Central memory CD4-positive, alpha-beta T cell (primary cell): Measurements from ENCODE around the gene CWH43.
"Not testable (repeated sequence)": the region's sequence is repeated elsewhere in the genome, so short reads cannot be mapped to it uniquely, and the experiment has no call there.

ENCODE experiments used
- DNase-seq: peaks from one replicate; pipeline ENCODE4 v3.0.0; 2022

CWH43 gene

DNA sequence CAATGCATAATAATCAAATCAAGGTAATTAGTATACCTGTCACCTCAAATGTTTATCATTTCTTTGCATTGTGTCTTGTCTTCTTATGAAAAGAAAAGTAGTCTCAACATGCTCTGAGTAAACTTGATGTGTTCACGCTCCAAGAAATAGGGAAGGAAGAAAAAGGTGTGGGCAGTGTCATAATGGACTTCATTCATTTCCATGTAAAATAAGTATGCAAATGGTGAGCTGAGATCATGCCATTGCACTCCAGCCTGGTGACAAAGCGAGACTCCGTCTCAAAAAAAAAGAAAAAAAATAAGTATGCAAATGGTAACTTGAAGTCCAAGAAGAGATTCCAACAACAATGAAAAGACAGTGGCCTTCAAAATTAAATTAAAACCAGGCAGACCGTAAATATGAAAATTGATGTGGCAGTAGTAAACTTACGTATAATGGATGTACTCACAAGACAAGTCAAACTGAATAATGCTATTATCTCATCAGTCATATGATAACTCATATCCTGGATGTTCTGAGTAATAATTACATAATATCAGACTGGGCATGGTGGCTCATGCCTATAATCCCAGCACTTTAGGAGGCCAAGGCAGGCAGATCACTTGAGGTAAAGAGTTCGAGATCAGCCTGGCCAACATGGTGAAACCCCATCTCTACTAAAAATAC is 6.0 kb upstream of the CWH43 start:
- no peak for DNase-seq

DNA sequence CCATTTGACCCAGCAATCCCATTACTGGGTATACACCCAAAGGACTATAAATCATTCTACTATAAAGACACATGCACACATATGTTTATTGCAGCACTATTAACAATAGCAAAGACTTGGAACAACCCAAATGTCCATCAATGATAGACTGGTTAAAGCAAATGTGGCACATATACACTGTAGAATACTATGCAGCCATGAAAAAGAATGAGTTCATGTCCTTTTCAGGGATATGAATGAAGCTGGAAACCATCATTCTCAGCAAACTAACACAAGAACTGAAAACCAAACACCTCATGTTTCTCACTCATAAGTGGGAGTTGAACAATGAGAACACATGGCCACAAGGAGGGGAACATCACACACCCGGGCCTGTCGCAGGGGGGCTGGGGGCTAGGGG is 2.1 kb upstream of the CWH43 start:
- DNase-seq: not testable (repeated sequence)

DNA sequence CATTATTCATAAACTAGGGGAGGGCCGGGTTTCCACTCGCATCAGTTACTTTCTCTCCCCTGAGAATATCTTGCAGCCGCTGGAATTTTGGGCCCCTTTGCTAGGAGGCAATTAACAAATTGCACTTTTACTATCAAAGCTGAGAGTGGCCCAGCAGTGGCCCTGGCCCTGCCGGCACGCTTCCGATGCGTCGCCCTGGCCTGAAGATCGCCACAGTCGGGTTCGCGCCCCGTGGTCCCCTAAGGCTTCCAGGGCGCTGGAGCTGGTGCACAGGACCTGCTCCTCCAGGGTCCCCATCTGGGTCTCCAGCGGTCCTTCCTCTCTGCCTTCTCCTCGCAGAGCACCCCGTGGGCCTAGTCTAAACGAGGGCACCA is 486 bp upstream of the CWH43 start:
- DNase-seq: no peak

DNA sequence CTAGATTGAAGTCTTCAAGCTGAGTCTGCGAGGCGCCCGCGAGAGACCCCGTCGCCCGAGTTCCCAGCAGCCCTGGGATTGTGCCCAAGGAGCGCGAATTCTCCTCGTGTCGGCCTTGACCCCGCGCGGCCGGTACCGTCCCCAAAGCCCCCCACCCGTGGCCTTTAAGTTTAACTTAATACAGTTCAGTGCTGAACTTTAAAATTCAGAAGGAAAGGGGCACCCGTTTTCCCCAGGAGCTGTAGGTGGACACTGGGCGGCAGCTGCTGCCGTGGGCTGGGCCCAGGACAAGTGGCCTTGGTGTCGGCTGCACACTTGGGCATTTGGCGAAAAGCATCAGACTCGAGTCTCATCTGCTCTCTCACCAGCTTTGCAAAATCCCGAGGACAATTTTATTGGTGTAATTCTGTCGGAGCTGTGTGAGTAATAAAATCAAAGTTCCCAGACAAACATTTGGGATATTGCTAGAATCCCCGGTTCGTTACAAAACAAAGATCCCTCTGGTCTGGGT is 634 bp downstream of the CWH43 start:
- DNase-seq: no peak

DNA sequence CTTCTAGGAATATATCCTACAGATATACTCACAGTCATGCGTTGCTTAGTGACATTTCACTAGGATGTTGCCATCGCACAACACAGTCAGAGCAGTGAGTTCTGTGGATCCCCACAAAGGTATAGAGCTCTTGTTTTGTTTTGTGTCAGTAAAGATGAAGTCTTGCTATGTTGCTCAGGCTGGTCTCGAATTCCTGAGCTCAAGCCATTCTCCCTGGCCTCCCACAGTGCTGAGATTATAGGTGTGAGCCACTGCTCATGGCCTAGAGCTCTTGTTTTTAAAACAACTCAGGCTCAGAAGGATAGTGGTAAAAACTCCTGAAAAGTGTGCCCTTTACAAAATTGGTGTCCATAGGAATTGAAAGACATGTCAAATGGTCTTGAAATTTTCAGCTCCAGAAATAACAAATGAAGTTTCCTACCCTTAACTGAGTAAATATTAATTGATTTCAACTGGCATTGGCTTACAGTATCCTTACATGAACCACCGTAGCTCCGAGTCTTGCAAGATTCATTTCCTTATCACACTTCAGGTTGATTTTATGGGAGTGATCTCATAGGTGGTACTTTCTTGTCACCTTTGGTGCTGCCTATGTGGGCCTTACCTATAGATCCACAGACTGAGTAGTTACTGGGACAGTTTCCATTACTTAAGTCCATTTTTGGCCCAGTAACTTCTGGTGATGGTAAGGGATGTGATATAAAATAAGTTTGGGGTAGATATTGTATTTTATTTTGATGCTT is 3.6 kb downstream of the CWH43 start:
- DNase-seq: no peak

DNA sequence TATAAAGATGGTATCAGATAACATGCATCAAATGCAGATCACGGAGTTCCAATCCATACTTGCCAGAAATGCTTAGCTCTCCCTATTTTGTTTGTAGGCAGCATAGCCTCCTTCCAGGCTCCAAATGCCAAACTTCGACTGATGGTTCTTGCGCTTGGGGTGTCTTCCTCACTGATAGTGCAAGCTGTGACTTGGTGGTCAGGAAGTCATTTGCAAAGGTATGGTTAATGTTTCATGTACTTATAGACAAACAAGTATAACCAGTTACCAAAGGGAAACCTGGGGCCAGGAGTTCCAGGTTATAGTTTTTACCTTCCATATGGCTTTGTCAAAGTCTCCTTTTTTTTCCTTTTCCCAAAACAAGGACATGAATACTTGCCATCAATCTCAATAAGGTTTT is 5.3 kb downstream of the CWH43 start:
- DNase-seq: no peak

DNA sequence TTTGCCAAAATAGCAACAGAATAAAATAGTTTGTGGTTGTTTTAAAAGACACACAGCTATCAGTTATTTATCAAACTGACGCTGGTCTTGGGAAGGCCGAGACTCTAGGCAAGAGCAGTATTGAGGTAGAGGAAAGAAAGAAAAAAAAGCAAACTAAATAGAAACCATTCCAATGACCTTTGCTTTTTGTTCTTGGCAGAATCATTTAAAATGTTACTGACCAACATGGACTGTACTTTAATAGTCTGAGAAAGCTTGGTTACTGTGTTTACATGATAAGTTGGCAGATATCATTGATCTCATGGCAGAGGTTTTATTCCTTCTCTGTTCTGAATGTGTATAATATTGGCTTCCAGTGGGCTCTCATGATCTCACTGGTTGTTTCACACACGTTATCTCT is 11.9 kb downstream of the CWH43 start:
- no peak for DNase-seq

DNA sequence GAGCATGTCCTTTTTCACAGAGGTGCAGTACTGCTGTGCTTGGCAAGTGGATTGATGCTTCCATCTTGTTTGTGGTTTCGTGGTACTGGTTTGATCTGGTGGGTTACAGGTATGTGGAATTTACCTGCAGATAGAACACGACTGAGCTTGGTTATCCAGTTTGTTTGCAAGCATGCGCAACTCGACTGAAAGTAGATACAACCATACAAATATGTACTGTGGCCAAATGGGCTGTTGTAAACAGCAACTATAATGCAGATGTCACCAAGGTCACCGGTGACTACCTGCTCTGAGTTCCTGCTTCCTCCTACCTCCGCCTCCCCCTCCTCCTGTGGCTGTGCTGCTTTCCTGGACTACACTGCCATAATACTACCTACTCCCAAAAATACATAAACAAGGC is 12.4 kb downstream of the CWH43 start:
- no peak for DNase-seq

DNA sequence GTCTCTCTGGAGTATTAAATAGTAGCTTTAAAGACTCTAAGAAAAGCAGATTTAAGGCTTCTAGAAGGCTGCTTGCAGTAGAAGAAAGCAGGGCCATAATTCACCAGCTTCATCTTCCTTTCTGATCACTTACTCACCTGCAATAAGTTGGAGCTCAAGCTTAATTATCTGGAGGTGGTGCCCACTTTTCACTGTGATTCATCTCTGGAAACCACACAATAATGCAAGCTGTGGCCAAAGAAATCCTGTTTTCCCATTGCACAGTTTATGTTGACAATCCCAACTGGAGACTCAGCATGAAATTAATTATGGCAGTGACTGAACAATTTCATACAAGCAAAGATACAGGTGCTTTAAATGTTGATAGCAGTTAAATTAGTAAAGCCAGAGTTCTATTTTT is 14.7 kb downstream of the CWH43 start:
- no peak for DNase-seq

DNA sequence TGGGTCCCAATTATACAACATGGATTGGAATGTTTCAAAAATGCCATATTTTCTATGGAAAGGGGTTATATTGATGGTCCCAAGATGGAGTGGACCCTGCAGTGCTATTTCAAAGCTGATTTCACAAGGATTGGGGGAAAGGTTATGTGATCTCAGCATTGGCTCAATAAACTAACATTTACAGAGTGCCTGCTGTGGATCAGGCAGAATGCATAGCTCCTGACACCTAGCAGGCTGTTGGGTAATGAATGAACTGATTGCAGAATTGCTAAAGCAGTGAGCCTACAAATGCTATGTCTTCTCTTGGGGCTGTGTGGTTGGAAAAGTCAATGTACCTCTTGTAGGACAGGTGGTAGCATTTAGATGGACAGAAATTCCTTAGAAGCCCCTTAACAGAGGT is 16.9 kb downstream of the CWH43 start:
- no peak for DNase-seq

DNA sequence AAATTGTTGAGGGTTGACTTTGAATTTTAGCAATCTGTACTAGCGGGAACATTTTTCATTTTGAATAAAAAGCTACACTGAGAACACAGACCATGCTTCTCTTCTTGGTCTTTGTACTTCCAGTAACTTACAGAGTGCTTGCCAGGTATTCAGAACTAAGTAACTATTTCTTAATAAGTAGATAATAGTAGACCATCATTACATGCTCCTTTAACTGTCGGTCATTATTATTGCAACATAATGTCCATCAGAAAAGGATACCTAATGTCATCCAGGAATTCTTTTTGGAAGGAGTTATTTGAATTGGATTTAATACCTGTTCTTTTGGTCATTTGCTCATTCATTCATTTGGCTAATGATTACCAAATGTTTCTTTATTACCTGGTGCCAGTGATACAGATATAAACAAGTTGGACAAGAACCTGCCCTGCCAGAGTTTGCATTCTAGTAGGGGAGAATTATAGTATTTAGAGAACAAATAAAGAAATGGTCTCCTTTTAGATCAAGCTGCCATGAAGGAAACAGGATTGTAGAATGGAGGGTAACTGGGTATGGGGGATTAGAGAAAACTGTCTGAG is 32.7 kb downstream of the CWH43 start:
- DNase-seq: no peak

DNA sequence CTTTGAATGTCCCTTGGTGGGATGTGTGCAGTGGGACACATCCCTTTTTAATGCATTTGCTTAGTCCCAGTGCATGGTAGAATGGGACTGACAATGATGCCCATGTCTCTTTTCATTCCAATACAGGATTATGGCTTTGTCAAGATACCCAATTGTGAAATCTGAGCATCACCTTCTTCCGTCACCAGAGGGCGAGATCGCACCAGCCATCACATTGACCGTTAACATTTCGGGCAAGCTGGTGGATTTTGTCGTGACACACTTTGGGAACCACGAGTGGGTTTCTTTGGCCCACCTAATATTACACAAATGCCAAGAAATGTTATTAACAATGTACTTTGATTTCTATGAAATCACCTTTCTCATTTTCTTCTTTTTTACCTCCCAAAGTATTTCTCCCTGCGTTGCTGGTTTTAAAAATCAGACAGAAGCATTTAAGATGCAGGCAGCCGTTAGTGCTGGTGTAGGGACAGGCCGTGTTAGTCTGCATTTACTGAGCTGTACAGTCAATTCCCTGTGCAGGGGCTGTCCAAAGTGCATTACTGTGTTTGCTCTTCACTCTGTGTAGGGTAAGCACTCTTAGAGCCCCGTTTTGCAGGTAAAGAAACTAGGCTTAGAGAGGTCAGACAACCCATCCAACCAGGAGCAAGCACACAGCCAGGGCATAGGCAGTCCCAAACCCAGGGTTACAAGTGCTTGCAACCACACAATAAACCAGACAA is 46.5 kb downstream of the CWH43 start:
- DNase-seq: no peak

DNA sequence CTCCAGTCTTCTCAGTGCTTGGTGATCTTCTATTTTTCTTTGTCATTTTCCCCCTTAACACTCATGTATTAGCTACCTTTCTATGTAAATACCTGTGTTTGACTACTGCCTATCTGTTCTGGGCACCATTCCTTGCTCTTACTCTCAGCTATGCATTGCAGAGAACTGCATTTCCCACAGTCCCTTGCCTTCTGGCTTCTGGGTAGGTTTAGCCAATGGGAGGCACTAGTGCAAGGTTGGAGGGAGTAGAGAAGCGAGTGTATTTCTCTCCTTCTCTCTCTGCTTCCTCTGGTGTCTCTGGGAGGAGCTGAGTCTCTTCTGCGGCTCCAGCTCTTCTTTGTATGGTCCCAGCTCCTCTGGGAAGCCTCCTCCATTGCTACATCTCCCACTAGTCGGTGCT is 50.5 kb downstream of the CWH43 start:
- DNase-seq: no peak

DNA sequence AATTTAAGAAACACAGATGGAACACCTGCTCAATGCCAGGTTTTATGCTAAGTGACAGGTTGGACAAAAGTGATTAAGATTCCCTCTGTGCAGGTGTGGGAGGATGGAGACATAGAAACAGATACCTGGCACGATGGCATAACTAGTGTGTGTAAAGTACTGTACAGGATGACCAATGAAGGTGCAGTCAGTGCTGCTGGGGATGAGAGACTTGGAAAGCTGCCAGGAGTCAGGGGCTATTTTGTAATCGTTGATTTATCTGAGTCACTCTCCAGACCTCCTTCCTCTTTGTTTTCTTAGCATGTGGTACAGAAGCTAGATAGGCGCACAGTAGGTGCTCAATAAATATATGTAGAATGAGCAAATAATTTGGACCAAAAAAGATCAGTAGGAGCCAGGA is 58.2 kb downstream of the CWH43 start:
- no peak for DNase-seq

DNA sequence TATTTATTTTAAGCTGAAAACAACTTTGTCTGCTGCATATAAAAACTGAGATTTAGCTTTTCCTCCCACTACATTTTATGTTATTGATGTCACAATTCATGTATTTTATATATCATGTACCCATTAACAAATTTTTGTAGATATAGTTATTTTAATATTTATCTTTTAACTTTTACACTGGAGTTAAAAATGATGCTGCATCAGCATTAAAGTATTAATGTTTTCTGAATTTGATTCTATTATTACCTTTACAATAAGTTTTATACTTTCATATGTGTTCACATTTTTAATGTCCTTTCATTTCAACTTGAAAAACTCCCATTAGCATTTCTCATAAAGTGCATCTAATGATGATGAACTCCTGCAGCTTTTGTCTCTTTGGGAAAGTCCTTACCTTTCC is 72.2 kb downstream of the CWH43 start:
- no peak for DNase-seq

DNA sequence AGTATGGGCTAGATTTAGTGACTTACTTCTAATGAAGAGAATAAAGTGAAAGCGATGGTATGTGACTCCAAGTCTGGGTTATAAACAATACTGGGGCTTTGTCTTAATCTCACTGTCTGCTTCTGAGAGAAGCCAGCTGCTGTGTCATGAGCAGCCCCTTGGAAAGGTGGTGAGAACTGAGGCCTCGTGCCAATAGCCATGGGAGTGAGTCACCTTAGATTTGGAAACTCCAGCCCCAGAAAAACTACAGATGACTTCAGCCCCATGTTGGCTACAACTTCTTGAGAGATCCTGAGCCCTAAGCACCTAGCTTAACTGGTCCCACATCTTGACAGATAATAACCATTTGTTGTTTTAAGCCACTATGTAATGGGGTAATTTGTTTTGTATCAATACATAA is 77.6 kb downstream of the CWH43 start:
- no peak for DNase-seq

DNA sequence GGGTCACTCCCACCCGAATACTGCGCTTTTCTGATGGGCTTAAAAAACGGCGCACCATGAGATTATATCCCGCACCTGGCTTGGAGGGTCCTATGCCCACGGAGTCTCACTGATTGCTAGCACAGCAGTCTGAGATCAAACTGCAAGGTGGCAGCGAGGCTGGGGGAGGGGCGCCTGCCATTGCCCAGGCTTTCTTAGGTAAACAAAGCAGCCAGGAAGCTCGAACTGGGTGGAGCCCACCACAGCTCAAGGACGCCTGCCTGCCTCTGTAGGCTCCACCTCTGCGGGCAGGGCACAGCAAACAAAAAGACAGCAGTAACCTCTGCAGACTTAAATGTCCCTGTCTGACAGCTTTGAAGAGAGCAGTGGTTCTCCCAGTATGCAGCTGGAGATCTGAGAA is 86.1 kb downstream of the CWH43 start:
- DNase-seq: not testable (repeated sequence)

DNA sequence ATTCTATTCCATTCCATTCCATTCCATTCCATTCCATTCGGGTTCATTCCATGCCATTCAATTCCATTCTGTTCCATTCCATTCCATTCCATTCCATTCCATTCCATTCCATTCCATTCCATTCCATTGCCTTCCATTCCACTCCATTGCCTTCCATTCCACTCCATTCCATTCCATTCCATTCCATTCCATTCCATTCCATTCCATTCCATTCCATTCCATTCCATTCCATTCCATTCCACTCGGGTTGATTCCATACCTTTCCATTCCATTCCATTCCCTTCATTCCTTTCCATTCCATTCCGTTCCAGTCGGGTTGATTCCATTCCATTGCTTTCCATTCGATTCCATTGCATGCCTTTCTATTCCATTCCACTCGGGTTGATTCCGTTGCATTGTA is 105.8 kb downstream of the CWH43 start:
- not testable (repeated sequence) for DNase-seq

DNA sequence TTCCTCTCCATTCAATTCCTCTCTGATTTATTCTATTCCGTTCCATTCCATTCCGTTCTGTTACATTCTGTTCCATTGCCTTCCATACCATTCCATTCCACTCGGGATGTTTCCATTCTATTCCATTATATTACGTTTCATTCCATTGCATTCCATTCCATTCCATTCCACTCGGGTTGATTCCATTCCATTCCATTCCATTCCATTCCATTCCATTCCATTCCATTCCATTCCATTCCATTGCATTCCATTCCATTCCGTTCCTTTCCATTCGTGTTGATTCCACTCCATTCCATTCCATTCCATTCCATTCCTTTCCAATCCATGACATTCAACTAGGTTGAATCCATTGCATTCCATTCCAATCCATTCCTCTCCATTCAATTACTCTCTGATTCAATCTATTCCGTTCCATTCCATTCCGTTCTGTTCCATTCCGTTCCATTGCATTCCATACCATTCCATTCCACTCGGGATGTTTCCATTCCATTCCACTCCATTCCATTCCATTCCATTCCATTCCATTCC is 106.6 kb downstream of the CWH43 start:
- not testable (repeated sequence) for DNase-seq

DNA sequence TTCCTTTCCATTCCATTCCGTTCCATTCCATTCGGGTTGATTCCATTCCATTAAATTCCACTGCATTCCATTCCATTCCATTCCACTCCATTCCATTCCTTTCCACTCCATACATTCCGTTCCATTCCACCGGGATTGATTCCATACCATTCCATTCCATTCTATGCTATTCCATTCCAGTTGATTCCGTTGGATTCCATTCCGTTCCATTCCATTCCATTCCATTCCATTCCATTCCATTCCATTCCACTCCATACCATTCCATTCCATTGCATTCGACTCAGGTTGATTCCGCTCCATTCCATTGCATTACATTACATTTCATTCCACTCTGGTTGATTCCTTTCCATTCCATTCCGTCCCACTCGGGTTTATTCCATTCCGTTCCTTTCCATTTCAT is 110.1 kb downstream of the CWH43 start:
- DNase-seq: not testable (repeated sequence)

DNA sequence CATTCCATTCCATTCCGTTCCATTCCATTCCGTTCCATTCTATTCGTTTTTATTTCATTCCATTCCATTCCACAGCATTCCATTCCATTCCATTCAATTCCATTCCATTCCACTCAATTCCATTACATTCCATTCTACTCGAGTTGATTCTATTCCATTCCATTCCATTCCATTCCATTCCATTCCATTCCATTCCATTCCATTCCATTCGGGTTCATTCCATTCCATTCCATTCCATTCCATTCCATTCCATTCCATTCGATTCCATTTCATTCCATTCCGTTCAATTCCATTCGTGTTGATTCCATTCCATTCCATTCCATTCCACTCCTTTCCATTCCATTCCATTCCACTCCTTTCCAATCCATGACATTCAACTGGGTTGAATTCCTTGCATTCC is 110.6 kb downstream of the CWH43 start:
- not testable (repeated sequence) for DNase-seq

DNA sequence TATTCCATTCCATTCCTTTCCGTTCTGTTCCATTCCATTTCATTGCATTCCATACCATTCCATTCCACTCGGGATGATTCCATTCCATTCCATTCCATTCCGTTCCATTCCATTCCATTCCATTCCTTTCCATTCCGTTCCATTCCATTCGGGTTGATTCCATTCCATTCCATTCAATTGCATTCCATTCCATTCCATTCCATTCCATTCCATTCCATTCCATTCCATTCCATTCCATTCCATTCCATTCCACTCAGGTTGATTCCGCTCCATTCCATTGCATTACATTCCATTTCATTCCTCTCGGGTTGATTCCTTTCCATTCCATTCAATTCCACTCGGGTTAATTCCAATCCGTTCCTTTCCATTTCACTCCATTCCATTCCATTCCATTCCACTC is 111.0 kb downstream of the CWH43 start:
- DNase-seq: not testable (repeated sequence)

DNA sequence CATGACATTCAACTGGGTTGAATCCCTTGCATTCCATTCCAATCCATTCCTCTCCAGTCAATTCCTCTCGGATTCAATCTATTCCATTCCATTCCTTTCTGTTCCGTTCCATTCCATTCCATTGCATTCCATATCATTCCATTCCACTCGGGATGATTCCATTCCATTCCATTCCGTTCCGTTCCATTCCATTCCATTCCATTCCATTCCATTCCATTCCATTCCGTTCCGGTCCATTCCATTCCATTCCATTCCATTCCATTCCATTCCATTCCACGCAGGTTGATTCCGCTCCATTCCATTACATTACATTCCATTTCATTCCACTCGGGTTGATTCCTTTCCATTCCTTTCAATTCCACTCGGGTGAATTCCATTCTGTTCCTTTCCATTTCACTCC is 111.4 kb downstream of the CWH43 start:
- not testable (repeated sequence) for DNase-seq
